DMS79 treated with DMSO at 0.1 percent for 48 hours (cell line): ENCODE measurements around the gene VASH1.

Experiments used
- DNase-seq: peaks from one replicate; lab custom pipeline; 2025; lab: John Stamatoyannopoulos, UW

VASH1 gene

DNA sequence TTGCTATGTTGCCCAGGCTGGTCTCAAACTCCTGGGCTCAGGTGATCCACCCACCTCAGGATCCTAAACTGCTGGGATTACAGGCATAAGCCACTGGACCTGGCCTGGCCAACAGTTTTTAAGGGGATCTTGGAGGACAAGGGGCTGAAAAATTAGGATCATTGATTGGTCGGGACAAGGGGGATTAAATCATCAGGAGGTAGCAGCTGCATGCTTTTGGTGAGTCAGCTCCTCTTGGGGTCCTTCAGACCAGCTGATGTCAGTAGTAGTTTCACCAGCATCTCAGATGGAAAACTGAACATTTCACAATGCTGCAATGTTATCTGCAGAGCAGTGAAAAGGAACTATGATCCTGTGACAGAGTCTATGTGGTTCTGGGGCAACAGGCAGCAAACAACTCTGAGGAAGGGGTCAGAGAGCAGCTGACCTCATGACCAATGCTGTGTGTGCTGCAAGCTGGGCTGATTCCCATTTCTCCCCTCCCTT is 71.3 kb downstream of the VASH1 start:
- no peak for DNase-seq
